HepG2 (cell line): Measurements from ENCODE around the gene ARHGEF10L.

Experiments
- CTCF ChIP-seq: sonication (generic); formaldehyde crosslinking; IDR thresholded peaks from 2 replicates; pipeline ENCODE4 v1.5.0; 2020; ENCODE audit warnings: mild to moderate bottlenecking, missing genetic modification reagents, moderate library complexity
- POLR2A ChIP-seq, 2 experiments: IDR thresholded peaks; 2 replicates each; pipeline ENCODE4 v1.6.1; 2011; ENCODE audit warnings: low read depth in 2 of 2, low read length in 2 of 2, mild to moderate bottlenecking in 1 of 2, moderate library complexity in 1 of 2; ENCODE audit not compliant: insufficient read depth in 1 of 2
- POLR2AphosphoS5 ChIP-seq: IDR thresholded peaks from 2 replicates; pipeline ENCODE4 v1.6.1; 2012; ENCODE audit warnings: low read depth, low read length
- SP1 ChIP-seq, 2 experiments: fragments of 450-650 bp in 1 of 2; sonication (generic) in 1 of 2; formaldehyde crosslinking in 1 of 2; IDR thresholded peaks; 2 replicates each; pipeline versions ENCODE4 v1.4.0 to v1.6.1; 2016 to 2020; ENCODE audit warnings: missing genetic modification reagents in 1 of 2
- ZNF263 ChIP-seq: sonication (generic); formaldehyde crosslinking; IDR thresholded peaks from 2 replicates; pipeline ENCODE4 v1.4.0; 2020; ENCODE audit warnings: missing genetic modification reagents
- ZNF569 ChIP-seq: sonication (generic); formaldehyde crosslinking; IDR thresholded peaks from 2 replicates; pipeline ENCODE4 v1.5.0; 2020; ENCODE audit warnings: mild to moderate bottlenecking, missing genetic modification reagents, moderate library complexity, borderline replicate concordance

DNA sequence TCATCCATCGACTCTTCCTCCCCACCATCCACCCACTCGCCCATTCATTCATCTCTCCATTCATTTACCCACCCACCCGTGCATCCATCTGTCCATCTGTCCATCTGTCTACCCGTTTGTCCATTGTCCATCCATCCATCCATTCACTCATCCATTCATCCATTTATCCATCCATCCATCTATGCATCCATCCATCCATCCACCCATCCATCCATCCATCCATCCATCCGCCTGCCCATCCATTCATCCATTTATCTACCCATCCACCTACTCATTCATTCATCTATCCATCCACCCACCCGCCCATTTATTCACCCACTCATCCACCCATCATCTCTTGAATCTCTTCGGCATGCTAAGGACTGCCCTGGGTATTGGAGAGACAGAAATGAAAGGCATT lies 18.5 kb downstream of the ARHGEF10L start:
- TF ChIP-seq POLR2AphosphoS5 (no peak), CTCF (CRISPR knock-in tag) (no peak), POLR2A (IDR thresholded peaks at IDR 0.05; ENCODE audit: insufficient read depth in 1 of 2, low read depth in 2 of 2, low read length in 2 of 2) (no peak), SP1 (IDR thresholded peaks at IDR 0.05) (no peak), SP1 (CRISPR knock-in tag; IDR thresholded peaks at IDR 0.05) (no peak), ZNF263 (CRISPR knock-in tag) (no peak), ZNF569 (CRISPR knock-in tag) (no peak)
